K562 (cell line): ENCODE data around the gene FABP3. TPM values are rescaled to one million over a fixed set of nuclear protein-coding genes. Genes with fewer than 3 reads are reported as not detected.

Experiments used
- ARNT ChIP-seq, 2 experiments: fragments of 450-650 bp; IDR thresholded peaks; 2 replicates each; pipeline ENCODE4 v1.6.1; 2016; ENCODE audit warnings: mild to moderate bottlenecking in 1 of 2
- CC2D1A ChIP-seq: fragments of 450-650 bp; IDR thresholded peaks from 2 replicates; pipeline ENCODE4 v1.6.1; 2017; ENCODE audit warnings: mild to moderate bottlenecking
- CREM ChIP-seq: IDR thresholded peaks from 2 replicates; pipeline ENCODE4 v1.6.1; 2014; ENCODE audit warnings: antibody characterized with exemption, low read depth
- JUN ChIP-seq, 2 experiments: sonication (generic) in 1 of 2; formaldehyde crosslinking in 1 of 2; IDR thresholded peaks; 2 replicates each; pipeline versions ENCODE4 v1.6.1 to v1.8.0; 2012 to 2022; ENCODE audit warnings: borderline replicate concordance in 2 of 2, mild to moderate bottlenecking in 2 of 2, improper control_type of control experiment in 1 of 2, low read depth in 1 of 2, low read length in 1 of 2, missing genetic modification reagents in 1 of 2
- RAD21 ChIP-seq, 2 experiments: fragments of 250-450 bp in 1 of 2; fragments of 450-650 bp in 1 of 2; sonication (Bioruptor Pico) in 1 of 2; formaldehyde crosslinking in 1 of 2; IDR thresholded peaks in 1 of 2; conservative IDR thresholded peaks in 1 of 2; 2 replicates each; pipeline versions ENCODE4 v1.4.0 to v1.8.0; 2020 to 2022; ENCODE audit warnings: mild to moderate bottlenecking in 2 of 2, moderate library complexity in 1 of 2
- SMAD1 ChIP-seq: fragments of 150-350 bp; IDR thresholded peaks from 2 replicates; pipeline ENCODE4 v1.6.1; 2014; ENCODE audit warnings: low read length, low read depth; ENCODE audit not compliant: partially characterized antibody
- SPI1 ChIP-seq: IDR thresholded peaks from 2 replicates; pipeline ENCODE4 v1.6.1; 2011; ENCODE audit warnings: low read depth, low read length, control low read depth, borderline replicate concordance
- STAG1 ChIP-seq: sonication (generic); formaldehyde crosslinking; IDR thresholded peaks from 2 replicates; pipeline ENCODE4 v1.5.0; 2020; ENCODE audit warnings: missing genetic modification reagents, borderline replicate concordance
- TEAD4 ChIP-seq, 2 experiments: sonication (generic) in 1 of 2; formaldehyde crosslinking in 1 of 2; IDR thresholded peaks; 2 replicates each; pipeline versions ENCODE4 v1.6.1 to v1.8.0; 2012 to 2022; ENCODE audit warnings: borderline replicate concordance in 1 of 2, inconsistent platforms in 1 of 2, low read length in 1 of 2, mild to moderate bottlenecking in 1 of 2, missing genetic modification reagents in 1 of 2
- TFAM ChIP-seq: fragments of 250-450 bp; sonication (Bioruptor Pico); conservative IDR thresholded peaks from 2 replicates; pipeline ENCODE4 v1.5.0; 2021; ENCODE audit warnings: mild to moderate bottlenecking, moderate library complexity
- ZNF324 ChIP-seq: fragments of 250-450 bp; sonication (Bioruptor Pico); IDR thresholded peaks from 2 replicates; pipeline ENCODE4 v1.4.0; 2020; ENCODE audit warnings: mild to moderate bottlenecking
- polyA plus RNA-seq, 8 experiments: library from polyadenylated mRNA; depleted of rRNA in 4 of 8; stranded (reverse) in 5 of 8; unstranded in 3 of 8; fragments of >200 nt; fragmentation: Nextera tagmentation in 2 of 8; fragmentation: Illumina TruSeq in 1 of 8; extraction: Ambion mirVana in 2 of 8; extraction: Trizol in 1 of 8; gene quantifications; 2 replicates each; pipeline versions ENCODE4 v1.2.1 to v1.2.3, GENCODE V29; 2011 to 2014; ENCODE audit warnings: inconsistent platforms in 1 of 8, missing spikeins in 1 of 8
- total RNA-seq, 7 experiments: library from RNA; depleted of rRNA in 6 of 7; stranded (reverse); fragments of >200 nt in 6 of 7; fragmentation: Illumina TruSeq in 2 of 7; extraction: Trizol in 2 of 7; gene quantifications; 2 replicates each; pipeline versions ENCODE4 v1.2.1 to v1.2.3, GENCODE V29; 2011 to 2021; ENCODE audit warnings: low replicate concordance in 1 of 7
- TF ChIP-seq, protein P1 (sequence below): fragments of 250-450 bp; sonication (Bioruptor Pico); IDR thresholded peaks from 2 replicates; pipeline ENCODE4 v1.4.0; 2020; ENCODE audit warnings: mild to moderate bottlenecking, moderate library complexity
- TF ChIP-seq, protein P2 (sequence below): sonication (generic); formaldehyde crosslinking; IDR thresholded peaks from 2 replicates; pipeline ENCODE4 v1.8.0; 2022; ENCODE audit warnings: mild to moderate bottlenecking, missing genetic modification reagents
- TF ChIP-seq, protein P3 (sequence below): IDR thresholded peaks from 2 replicates; pipeline ENCODE4 v1.6.1; 2011; ENCODE audit warnings: borderline replicate concordance, low read depth, mild to moderate bottlenecking, moderate library complexity, low read length; ENCODE audit not compliant: insufficient read depth, poor library complexity, severe bottlenecking
- TF ChIP-seq, protein P4 (sequence below): fragments of 450-650 bp; IDR thresholded peaks from 2 replicates; pipeline ENCODE4 v1.6.1; 2016; ENCODE audit warnings: low read depth, mild to moderate bottlenecking, moderate library complexity
- TF ChIP-seq, protein P5 (sequence below): fragments of 450-650 bp; formaldehyde crosslinking; IDR thresholded peaks from 2 replicates; pipeline ENCODE4 v1.4.0; 2020; ENCODE audit warnings: mild to moderate bottlenecking, moderate library complexity
- TF ChIP-seq, protein P6 (sequence below): fragments of 450-650 bp; formaldehyde crosslinking; IDR thresholded peaks from 2 replicates; pipeline ENCODE4 v1.4.0; 2020; ENCODE audit warnings: mild to moderate bottlenecking

Gene FABP3
- total and polyA plus RNA-seq, 9 of the 15 experiments (the other 6 are each of a cell fraction or from before 2014, with no cell fraction given), result 0.22 TPM; not detected in 8

DNA sequence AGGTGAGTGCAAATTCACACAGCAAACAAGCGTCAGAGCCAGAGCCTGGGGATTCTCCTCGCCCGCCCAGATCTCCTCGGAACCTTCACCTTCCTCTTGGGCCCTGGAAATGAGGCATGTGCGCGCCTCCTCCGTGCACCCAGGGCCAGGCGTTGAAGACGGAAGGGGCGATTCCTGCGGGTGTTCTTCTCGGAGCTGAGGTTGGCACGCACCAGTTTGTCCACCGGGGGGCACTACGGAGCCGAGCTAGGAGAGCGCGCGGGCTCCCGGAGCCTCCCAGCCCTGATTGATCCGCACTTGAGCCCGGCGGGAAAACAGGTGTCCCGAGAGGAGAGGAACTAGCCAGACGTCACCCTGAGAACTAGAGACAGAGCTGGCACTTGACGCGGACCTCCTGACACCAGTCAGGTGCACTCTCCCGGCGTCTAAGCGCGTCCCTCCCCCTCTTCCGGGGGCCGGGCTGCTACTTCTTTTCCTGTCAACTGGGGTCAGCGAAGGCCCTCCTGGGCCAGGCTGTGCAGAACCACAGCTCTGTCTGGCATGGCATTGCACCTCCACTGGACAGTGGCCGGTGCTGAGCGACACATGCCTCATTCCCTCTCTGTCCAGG lies 21.8 kb upstream of the FABP3 start (continued):
- TF ChIP-seq, protein P1, sequence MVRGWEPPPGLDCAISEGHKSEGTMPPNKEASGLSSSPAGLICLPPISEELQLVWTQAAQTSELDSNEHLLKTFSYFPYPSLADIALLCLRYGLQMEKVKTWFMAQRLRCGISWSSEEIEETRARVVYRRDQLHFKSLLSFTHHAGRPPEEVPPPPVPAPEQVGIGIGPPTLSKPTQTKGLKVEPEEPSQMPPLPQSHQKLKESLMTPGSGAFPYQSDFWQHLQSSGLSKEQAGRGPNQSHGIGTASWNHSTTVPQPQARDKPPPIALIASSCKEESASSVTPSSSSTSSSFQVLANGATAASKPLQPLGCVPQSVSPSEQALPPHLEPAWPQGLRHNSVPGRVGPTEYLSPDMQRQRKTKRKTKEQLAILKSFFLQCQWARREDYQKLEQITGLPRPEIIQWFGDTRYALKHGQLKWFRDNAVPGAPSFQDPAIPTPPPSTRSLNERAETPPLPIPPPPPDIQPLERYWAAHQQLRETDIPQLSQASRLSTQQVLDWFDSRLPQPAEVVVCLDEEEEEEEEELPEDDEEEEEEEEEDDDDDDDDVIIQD, result no peak
- TF ChIP-seq ZNF324 (CRISPR knock-in tag) (no peak), RAD21 (CRISPR knock-in tag; conservative IDR thresholded peaks at IDR 0.05 in 1 of 2, IDR thresholded peaks at IDR 0.05 in 1 of 2) (peak; percentile 82 to 89), CREM (peak; percentile 27; the same call in 1 of the 2 replicates), CC2D1A (peak; percentile 57; the same call in 1 of the 2 replicates), JUN (IDR thresholded peaks at IDR 0.05; ENCODE audit: borderline replicate concordance, low read depth, low read length) (peak; percentile 43; the same call in 1 of the 2 replicates), JUN (CRISPR knock-in tag; IDR thresholded peaks at IDR 0.05; ENCODE audit: borderline replicate concordance) (no peak), TFAM (CRISPR knock-in tag) (no peak), SMAD1 (peak; percentile 73), SPI1 (no peak), STAG1 (CRISPR knock-in tag) (peak; percentile 49; the same call in 1 of the 2 replicates), ARNT (IDR thresholded peaks at IDR 0.05) (no peak), TEAD4 (IDR thresholded peaks at IDR 0.05; ENCODE audit: low read length) (no peak), TEAD4 (CRISPR knock-in tag; IDR thresholded peaks at IDR 0.05; ENCODE audit: borderline replicate concordance) (no peak)
- TF ChIP-seq, protein P2, sequence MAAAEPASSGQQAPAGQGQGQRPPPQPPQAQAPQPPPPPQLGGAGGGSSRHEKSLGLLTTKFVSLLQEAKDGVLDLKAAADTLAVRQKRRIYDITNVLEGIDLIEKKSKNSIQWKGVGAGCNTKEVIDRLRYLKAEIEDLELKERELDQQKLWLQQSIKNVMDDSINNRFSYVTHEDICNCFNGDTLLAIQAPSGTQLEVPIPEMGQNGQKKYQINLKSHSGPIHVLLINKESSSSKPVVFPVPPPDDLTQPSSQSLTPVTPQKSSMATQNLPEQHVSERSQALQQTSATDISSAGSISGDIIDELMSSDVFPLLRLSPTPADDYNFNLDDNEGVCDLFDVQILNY (CRISPR knock-in tag), result no peak
- TF ChIP-seq, protein P3, sequence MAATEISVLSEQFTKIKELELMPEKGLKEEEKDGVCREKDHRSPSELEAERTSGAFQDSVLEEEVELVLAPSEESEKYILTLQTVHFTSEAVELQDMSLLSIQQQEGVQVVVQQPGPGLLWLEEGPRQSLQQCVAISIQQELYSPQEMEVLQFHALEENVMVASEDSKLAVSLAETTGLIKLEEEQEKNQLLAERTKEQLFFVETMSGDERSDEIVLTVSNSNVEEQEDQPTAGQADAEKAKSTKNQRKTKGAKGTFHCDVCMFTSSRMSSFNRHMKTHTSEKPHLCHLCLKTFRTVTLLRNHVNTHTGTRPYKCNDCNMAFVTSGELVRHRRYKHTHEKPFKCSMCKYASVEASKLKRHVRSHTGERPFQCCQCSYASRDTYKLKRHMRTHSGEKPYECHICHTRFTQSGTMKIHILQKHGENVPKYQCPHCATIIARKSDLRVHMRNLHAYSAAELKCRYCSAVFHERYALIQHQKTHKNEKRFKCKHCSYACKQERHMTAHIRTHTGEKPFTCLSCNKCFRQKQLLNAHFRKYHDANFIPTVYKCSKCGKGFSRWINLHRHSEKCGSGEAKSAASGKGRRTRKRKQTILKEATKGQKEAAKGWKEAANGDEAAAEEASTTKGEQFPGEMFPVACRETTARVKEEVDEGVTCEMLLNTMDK, result no peak
- TF ChIP-seq, protein P4, sequence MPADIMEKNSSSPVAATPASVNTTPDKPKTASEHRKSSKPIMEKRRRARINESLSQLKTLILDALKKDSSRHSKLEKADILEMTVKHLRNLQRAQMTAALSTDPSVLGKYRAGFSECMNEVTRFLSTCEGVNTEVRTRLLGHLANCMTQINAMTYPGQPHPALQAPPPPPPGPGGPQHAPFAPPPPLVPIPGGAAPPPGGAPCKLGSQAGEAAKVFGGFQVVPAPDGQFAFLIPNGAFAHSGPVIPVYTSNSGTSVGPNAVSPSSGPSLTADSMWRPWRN, result no peak
- TF ChIP-seq, protein P5, sequence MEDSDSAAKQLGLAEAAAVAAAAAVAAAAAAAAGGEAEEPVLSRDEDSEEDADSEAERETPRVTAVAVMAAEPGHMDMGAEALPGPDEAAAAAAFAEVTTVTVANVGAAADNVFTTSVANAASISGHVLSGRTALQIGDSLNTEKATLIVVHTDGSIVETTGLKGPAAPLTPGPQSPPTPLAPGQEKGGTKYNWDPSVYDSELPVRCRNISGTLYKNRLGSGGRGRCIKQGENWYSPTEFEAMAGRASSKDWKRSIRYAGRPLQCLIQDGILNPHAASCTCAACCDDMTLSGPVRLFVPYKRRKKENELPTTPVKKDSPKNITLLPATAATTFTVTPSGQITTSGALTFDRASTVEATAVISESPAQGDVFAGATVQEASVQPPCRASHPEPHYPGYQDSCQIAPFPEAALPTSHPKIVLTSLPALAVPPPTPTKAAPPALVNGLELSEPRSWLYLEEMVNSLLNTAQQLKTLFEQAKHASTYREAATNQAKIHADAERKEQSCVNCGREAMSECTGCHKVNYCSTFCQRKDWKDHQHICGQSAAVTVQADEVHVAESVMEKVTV, result peak; percentile 58
- TF ChIP-seq, protein P6, sequence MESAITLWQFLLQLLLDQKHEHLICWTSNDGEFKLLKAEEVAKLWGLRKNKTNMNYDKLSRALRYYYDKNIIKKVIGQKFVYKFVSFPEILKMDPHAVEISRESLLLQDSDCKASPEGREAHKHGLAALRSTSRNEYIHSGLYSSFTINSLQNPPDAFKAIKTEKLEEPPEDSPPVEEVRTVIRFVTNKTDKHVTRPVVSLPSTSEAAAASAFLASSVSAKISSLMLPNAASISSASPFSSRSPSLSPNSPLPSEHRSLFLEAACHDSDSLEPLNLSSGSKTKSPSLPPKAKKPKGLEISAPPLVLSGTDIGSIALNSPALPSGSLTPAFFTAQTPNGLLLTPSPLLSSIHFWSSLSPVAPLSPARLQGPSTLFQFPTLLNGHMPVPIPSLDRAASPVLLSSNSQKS (CRISPR knock-in tag), result no peak
